Activated CD8-positive, alpha-beta memory T cell treated with anti-CD3 and anti-CD28 coated beads, Interleukin-2, amount 50 U/mL, for 48 hours (primary cell): ENCODE data around the gene ANKZF1.

Experiments
- DNase-seq: peaks from one replicate; pipeline ENCODE4 v3.0.0-alpha.2; 2020

The ANKZF1 gene

DNA sequence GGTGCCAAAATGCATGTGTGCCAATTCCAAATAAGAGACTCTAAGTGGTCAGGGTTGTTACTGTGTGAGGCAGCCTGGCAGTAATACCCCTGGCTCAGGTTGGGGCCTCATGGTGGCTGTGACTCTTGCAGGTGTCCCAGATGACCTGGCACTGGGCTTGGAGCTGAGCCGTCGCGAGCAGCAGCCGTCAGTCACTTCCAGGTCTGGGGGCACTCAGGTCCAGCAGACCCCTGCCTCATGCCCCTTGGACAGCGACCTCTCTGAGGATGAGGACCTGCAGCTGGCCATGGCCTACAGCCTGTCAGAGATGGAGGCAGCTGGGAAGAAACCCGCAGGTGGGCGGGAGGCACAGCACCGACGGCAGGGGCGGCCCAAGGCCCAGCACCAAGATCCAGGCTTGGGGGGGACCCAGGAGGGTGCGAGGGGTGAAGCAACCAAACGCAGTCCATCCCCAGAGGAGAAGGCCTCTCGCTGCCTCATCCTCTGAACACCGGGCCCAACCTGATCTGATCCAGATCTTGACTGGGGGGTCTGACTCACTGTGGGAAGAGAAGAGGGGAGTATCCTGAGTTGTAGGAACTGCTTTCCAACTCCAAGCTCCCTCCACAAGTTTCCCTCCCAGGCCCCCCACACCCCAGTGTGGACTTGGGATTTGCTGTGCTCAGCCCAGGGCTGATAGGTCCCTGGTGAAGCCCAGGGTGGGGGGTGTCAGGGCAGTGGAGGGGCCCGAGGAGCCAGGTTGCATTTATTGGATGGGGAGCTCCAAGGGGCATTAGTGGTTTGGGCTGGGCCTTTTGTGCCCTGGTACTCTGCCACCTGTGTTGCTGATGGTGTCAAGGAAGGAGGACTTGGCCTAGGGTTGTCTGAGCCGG lies 55.1 kb downstream of the ANKZF1 start:
- DNase-seq = no peak

GRCh38 chr2:219285373-219285735 lies 55.7 kb downstream of the ANKZF1 start:
- no peak for DNase-seq

- no peak for DNase-seq
Observed at GRCh38 chr2:219285894-219286425, 56.4 kb downstream of the ANKZF1 start.
